Activated CD4-positive, alpha-beta T cell treated with anti-CD3 and anti-CD28 coated beads, Interleukin-2, amount 50 U/mL, for 1 hour (primary cell): ENCODE data around the gene PPFIA3.

ENCODE experiments used
- DNase-seq: peaks from one replicate; pipeline ENCODE4 v3.0.0-alpha.2; 2020

Gene PPFIA3

DNA sequence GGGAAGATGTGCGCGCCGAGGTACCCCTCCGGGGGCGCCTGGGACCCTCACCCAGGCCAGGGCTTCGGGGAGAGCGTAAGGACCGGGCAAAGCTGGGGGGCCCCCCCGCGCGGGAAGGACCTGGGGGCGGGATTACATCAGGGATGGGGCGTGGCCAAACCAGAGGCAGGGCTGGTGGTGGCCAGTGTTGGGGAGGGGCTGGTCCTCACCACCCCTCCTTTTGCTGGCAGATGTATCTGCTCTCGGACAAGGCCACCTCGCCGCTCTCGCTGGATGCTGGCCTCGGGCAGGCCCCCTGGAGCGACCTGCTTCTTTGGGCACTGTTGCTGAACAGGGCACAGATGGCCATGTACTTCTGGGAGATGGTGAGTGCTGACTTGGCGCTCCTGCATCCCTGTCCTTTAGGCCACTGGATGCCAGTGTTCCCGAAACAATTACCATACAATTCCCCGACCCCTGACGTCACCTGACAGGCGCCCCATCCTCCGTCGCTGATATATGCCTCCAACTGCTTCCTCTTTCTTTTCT, 63.6 kb downstream of the PPFIA3 start:
- no peak for DNase-seq

DNA sequence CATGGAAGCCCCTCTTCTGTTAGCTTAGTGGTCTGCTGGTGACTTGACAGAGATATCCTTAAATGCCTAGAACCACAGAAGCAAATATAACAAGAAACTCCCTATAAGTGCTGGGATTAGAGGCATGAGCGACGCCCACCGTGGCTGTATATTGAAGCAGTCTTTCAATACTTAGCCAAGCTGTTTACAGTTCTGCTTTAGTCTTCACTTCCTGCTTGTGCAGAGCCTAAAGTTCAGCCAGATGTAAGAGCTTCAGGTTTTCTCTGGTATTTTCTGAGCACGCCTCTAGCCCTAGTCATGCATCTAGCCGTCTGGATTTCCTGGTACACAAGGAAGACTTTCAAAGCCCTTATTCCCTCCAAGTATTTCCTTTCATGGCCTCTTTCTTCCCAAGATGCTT, 66.8 kb downstream of the PPFIA3 start:
- no peak for DNase-seq

DNA sequence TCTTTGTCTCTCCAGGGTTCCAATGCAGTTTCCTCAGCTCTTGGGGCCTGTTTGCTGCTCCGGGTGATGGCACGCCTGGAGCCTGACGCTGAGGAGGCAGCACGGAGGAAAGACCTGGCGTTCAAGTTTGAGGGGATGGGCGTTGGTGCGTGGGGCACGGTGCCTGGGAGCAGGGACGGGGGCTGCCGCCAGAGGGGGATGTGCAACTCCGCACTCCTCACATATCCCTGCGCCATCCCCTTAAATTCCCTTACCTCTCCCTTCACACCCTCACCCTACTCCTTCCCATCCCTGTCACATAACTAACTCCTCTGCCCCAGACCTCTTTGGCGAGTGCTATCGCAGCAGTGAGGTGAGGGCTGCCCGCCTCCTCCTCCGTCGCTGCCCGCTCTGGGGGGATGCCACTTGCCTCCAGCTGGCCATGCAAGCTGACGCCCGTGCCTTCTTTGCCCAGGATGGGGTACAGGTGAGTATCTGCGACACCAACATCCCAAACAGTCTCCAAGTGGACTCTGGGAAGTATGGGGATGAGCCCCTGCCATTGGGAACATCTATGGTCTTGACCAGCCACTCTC, 69.4 kb downstream of the PPFIA3 start:
- no peak for DNase-seq

DNA sequence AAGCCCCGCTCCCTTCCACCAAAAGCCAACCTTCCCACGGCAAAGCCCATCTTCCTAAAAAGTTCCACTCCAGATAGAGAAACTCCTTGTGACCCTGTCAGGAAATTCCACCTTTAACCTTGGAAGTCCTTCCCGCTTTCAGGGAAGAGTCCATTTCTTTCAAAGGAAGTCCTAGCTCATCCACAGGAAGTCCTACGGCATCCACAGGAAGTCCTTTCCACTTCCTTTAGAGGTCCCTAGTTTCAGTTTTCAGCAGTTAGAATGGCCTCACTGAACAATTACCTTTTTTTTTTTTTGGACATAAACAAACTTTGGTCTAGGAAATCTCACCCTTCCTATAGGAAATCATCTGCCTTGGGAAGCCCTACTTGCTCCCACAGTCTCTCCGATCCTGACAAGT, 69.9 kb downstream of the PPFIA3 start:
- no peak for DNase-seq

DNA sequence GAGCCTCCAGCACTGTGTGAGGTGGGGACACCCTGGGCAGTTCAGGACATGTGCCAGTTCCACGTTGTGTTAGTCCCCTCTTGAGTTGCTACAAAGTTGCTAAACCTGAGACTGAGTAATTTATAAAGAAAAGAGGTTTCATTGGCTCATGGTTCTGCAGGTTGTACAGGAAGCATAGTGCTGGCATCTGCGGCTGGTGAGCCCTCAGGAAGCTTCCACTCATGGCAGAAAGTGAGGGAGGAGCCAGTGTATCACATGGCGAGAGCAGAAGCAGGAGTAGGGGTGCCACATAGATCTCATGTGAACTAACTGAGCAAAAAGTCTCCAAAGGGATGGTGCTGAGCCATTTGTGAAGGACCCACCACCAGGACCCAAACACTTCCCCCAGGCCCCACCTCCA, 71.4 kb downstream of the PPFIA3 start:
- no peak for DNase-seq

DNA sequence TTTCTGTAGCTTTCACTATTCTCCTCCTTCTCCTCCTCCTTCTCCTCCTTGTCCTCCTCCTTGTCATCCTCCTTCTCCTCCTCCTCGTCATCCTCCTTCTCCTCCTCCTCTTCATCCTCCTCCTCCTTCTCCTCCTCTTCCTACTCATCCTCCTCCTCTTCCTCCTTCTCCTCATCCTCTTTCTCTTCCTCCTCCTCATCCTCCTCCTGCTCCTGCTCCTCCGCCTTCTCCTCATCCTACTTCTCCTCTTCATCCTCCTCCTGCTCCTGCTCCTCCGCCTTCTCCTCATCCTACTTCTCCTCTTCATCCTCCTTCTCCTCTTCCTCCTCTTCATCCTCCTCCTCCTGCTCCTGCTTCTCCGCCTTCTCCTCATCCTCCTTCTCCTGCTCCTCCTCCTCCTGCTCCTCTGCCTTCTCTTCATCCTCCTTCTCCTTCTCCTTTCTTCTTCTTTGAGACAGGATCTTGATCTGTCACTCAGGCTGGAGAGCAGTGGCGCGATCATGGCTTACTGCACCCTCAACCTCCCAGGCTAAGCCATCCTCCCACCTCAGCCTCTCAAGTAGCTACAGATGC, 74.6 kb downstream of the PPFIA3 start:
- DNase-seq: no peak

DNA sequence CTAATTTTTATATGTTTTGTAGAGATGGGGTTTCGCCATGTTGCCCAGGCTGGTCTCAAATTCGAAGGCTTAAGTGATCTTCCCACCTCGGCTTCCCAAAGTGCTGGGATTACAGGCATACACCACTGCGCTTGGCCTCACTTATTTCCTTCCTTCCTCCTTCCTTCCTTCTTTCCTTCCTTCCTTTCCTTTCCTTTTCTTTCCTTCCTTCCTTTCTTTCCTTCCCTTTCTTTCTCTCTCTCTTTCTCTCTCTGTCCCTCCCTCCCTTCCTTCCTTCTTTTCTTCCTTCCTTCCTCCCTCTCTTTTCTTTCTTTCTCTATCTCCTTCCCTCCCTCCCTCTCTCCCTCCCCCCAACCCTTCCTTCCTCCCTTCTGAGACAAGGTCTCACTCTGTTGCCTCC, 75.1 kb downstream of the PPFIA3 start:
- DNase-seq: no peak

DNA sequence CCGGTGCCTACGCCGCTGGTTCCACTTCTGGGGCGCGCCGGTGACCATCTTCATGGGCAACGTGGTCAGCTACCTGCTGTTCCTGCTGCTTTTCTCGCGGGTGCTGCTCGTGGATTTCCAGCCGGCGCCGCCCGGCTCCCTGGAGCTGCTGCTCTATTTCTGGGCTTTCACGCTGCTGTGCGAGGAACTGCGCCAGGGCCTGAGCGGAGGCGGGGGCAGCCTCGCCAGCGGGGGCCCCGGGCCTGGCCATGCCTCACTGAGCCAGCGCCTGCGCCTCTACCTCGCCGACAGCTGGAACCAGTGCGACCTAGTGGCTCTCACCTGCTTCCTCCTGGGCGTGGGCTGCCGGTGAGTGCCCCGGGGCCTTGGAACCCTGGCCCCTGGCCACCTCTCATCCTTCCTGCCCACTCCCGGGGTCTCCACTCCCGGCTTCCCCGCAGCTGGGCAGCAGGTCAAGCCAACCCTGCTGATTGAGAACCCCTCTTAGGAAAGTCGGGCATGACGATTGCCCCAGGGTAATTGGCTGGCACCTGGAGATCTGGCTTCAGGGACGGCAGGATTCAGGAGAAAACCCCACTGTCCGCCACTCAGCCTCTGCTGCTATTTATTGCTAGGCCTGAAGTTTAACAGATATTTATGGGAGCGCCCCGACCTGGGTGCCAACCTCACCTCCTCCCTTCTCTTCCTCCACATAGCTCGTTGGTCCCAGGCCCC, 77.3 kb downstream of the PPFIA3 start:
- no peak for DNase-seq

DNA sequence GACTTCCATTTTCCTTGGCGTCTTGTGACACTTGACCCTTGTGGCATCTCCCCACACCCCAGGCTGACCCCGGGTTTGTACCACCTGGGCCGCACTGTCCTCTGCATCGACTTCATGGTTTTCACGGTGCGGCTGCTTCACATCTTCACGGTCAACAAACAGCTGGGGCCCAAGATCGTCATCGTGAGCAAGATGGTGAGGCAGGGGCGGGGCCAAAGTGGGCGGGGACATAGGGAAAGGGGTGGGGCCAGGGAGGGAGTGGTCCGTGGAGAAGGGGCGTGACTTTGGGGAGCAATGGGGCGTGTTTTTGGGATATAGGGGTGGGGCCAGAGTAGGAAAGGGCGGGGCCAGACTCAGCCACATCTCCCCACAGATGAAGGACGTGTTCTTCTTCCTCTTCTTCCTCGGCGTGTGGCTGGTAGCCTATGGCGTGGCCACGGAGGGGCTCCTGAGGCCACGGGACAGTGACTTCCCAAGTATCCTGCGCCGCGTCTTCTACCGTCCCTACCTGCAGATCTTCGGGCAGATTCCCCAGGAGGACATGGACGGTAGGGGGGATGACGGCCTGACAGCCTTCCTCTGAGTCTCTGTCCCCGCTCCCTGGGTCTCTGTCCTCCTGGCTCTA, 81.0 kb downstream of the PPFIA3 start:
- peak; percentile 5 for DNase-seq
